Lower leg skin (tissue), 4 donors: Measurements from ENCODE around the gene ISY1. TPM values are rescaled to one million over a fixed set of nuclear protein-coding genes. Genes with fewer than 3 reads are reported as not detected.
"Not testable (repeated sequence)": the region's sequence is repeated elsewhere in the genome, so short reads cannot be mapped to it uniquely, and the experiment has no call there.

Source experiments
- DNase-seq, 2 donors: peaks; one replicate each; pipeline ENCODE4 v3.0.0-alpha.2; 2019; ENCODE audit warnings: low spot score in 2 of 2
- H3K4me3 ChIP-seq: fragments of 200-600 bp; sonication (generic); 2 replicates; pipeline ENCODE4 v1.5.1; 2017; ENCODE audit warnings: mild to moderate bottlenecking, low read depth; ENCODE audit not compliant: poor library complexity, severe bottlenecking
- POLR2A ChIP-seq, 2 donors: fragments of 450-650 bp; IDR thresholded peaks; one replicate each; pipeline ENCODE4 v1.6.1; 2016 to 2017; ENCODE audit warnings: antibody characterized with exemption in 2 of 2, mild to moderate bottlenecking in 1 of 2, moderate library complexity in 1 of 2
- WGBS, 2 donors: methylation state at CpG; one replicate each; pipeline ENCODE4 v1.1.5; 2018; 5-methylcytosine and 5-hydroxymethylcytosine counted together
- intact Hi-C: fragments of 100-400 bp; cut with DNase I; formaldehyde crosslinking; loops from one replicate; pipeline ENCODE4 v1.15.0; 2023; ENCODE audit warnings: low total_unique reads
- total RNA-seq, 4 donors: library from RNA; depleted of rRNA; stranded (reverse); fragments of >200 nt; gene quantifications; one replicate each; pipeline ENCODE4 v1.1.0, GENCODE V29; 2016
- TF ChIP-seq, protein P1 (sequence below), 3 donors: fragments of 450-650 bp; IDR thresholded peaks; one replicate each; pipeline ENCODE4 v1.5.1; 2016; ENCODE audit warnings: antibody characterized with exemption in 3 of 3, mild to moderate bottlenecking in 3 of 3, moderate library complexity in 2 of 3

Gene ISY1
- total RNA-seq, 4 donors from 2014 or later, result 15.5 to 22.8 (median 18.1) TPM

DNA sequence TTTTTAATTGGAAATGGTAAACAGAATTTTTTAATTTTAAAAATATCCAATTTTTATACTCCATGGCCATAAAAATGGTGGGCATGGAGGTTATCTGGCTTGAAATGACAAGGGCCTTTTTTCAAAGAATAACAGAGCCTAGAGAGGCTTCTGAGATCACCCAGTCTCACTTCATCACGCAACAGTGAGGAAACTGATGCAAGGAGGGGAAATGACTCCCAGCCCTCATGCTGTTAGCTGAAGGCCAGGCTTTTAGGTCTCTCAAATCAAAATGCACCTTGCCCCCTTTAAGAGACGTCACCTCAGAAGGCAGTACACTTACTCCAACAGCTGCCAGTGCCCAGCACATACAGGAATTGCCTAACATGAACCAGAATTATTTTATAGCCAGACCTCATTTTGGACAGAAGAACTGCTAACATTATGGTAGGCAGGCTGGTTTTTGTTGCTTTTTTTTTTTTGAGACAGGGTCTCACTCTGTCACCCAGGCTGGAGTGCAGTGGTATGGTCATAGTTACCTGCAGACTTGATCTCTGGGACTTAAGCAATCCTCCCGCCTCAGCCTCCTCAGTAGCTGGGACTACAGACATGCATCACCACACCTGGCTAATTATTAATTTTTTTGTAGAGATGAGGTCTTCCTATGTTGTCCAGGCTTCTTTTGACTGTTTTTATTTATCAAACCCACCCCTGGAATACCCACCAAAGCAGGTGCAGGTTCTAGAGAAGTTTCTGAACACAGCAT lies 48.4 kb downstream of the ISY1 start:
- DNase-seq, result no peak
- 85 to 93% methylated on average over 3 of the region's 3 CpGs for WGBS, 2 donors
- TF ChIP-seq POLR2A (IDR thresholded peaks at IDR 0.05), result no peak
- TF ChIP-seq, protein P1, sequence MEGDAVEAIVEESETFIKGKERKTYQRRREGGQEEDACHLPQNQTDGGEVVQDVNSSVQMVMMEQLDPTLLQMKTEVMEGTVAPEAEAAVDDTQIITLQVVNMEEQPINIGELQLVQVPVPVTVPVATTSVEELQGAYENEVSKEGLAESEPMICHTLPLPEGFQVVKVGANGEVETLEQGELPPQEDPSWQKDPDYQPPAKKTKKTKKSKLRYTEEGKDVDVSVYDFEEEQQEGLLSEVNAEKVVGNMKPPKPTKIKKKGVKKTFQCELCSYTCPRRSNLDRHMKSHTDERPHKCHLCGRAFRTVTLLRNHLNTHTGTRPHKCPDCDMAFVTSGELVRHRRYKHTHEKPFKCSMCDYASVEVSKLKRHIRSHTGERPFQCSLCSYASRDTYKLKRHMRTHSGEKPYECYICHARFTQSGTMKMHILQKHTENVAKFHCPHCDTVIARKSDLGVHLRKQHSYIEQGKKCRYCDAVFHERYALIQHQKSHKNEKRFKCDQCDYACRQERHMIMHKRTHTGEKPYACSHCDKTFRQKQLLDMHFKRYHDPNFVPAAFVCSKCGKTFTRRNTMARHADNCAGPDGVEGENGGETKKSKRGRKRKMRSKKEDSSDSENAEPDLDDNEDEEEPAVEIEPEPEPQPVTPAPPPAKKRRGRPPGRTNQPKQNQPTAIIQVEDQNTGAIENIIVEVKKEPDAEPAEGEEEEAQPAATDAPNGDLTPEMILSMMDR (IDR thresholded peaks at IDR 0.05), result no peak
- H3K4me3 ChIP-seq, result no peak overlapping the region
- intact Hi-C loops, result no loop called here

DNA sequence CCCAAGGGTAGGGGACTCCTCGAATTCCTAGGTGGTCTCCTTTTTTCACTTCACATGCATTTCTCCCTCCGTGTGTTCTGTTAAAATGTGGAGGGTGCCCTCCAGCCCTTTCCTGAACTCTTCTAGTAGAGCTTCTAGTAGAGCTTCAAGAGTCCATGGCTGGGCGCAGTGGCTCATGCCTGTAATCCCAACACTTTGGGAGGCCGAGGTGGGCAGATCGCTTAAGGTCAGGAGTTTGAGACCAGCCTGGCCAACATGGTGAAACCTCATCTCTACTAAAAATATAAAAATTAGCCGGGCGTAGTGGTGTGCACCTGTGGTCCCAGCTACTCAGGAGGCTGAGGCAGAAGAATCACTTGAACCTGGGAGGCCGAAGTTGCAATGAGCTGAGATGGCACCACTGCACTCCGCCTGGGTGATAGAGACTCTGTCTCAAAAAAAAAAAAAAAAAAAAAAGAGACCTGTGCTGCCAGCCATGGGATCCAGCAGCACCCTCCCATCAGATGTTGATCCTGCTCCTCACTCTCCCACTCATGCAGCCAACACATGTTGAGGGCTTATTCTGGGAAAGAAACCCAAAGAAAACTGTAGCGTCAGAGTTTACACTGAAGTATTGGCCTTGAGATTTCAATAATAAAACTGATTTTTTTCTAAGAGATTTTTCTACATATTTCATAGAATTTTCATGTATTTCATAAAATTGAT lies 49.6 kb downstream of the ISY1 start:
- DNase-seq, intact Hi-C loops, H3K4me3 ChIP-seq: not testable (repeated sequence)
- 94 to 98% methylated on average over 10 of the region's 10 CpGs for WGBS, 2 donors

DNA sequence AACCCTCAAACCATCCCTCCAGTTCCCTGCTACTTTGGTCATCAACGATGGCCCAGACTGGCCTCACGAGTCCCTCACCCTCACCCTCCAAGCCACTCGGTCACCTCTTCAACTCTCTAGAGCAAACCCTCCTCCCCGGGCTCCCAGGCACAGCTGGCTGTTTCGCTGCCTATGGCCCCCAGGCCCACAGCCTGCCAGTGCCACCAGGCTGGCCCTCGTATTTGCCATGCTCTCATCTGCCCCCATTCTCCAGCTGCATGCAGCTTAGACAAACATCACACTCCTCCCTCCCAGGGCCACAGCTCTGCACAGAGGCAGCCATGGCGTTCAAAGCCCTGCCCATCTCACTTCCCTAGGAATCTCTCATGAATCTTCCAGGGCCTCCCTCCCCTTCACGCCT lies 53.1 kb downstream of the ISY1 start:
- H3K4me3 ChIP-seq, result no peak overlapping the region
- 91 to 97% methylated on average over 8 of the region's 8 CpGs for WGBS, 2 donors
- TF ChIP-seq, protein P1 (IDR thresholded peaks at IDR 0.05), result no peak
- no peak for TF ChIP-seq POLR2A (IDR thresholded peaks at IDR 0.05)
- intact Hi-C loops, result no loop called here
- no peak for DNase-seq

DNA sequence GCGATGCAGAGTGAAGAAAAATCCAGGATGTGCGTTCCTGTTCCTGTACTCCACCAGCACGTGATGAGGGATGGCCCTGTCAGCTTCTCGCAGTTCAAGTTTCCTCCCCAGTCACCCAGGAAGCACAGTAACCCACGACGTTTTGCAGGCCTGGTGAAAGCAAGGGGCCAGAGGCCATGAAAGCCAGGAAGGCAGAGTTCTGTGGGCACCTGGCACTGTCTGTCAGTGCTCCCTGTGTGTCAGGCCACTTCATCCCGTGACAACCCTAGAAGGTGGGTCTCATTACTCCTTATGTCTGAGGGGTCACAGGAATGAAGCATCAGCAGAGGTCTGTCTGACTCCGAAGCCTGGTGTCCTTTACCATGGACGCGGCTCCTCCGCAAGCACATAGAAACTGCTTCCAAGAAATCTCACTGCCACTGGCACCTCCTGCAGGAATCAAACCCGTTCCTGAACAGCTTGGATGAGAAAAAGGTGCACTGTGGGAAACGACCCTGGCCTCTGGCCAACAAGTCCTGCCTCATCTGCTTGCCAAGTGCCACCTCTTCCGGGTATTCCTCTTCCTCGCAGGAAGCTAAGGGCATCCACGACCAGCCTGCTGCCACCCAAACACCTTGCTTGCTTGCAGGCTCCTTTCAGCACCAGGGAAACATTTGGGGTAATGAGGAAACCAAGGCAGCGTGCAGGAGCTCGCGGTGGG lies 53.8 kb downstream of the ISY1 start:
- intact Hi-C loops, result no loop called here
- 65 to 79% methylated on average over 19 of the region's 19 CpGs for WGBS, 2 donors
- DNase-seq, result no peak
- H3K4me3 ChIP-seq, result no peak overlapping the region
- TF ChIP-seq, protein P1 (IDR thresholded peaks at IDR 0.05), result no peak
- no peak for TF ChIP-seq POLR2A (IDR thresholded peaks at IDR 0.05)

DNA sequence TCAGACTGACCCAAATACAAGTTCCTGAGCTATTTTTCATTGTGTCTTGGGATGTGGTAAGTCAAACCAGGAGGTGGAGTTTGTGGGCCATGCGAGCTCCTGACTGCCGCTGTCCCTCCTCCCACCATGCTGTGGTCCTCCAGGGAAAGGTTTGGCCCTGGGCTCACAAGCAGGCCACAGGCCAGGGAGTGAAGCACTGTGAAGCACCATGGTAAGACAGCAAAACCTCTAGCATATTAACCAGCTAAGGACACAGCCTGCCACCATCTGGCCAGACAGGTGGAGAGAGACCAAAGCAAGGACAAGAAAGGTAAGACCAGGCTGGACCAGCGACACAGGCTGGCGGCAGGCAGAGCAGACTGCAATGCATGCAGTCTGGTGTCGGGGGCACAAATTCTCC lies 54.5 kb downstream of the ISY1 start:
- no peak overlapping the region for H3K4me3 ChIP-seq
- TF ChIP-seq, protein P1 (IDR thresholded peaks at IDR 0.05), result no peak
- no peak for TF ChIP-seq POLR2A (IDR thresholded peaks at IDR 0.05)
- 84 to 92% methylated on average over 5 of the region's 5 CpGs for WGBS, 2 donors
- DNase-seq, result no peak
- intact Hi-C loops, result no loop called here

DNA sequence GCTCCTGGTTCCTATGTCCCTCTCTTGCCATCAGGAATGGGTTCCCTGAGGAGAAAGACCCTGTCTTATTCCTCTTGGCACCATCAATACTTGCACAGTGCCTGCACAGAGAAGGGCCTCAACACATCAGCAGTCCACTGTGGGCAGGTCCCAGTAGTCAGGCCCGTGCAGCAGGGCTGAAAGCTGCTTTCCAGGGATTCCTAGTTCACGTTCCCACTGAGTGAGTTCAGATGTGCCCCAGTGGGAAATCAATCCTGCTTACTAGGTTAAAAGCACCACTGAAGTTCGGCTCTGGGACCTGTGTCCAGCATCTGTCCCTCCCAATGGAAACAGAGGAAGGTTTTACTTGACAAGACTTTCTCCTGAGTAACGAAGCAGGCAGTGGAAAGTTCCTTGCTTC lies 55.0 kb downstream of the ISY1 start:
- H3K4me3 ChIP-seq, result no peak overlapping the region
- WGBS, 2 donors, result 69 to 98% methylated on average over 4 of the region's 4 CpGs
- DNase-seq, result no peak
- intact Hi-C loops, result no loop called here
- no peak for TF ChIP-seq POLR2A (IDR thresholded peaks at IDR 0.05)
- TF ChIP-seq, protein P1 (IDR thresholded peaks at IDR 0.05), result no peak
